Measurements from ENCODE around the gene B3GALT4. TPM values are rescaled to one million over a fixed set of nuclear protein-coding genes. Genes with fewer than 3 reads are reported as not detected.

The B3GALT4 gene
- total and polyA plus RNA-seq, 2 of the 13 experiments (the other 11 are each of a cell fraction or from before 2014, with no cell fraction given) = 0.04 to 0.27 TPM

DNA sequence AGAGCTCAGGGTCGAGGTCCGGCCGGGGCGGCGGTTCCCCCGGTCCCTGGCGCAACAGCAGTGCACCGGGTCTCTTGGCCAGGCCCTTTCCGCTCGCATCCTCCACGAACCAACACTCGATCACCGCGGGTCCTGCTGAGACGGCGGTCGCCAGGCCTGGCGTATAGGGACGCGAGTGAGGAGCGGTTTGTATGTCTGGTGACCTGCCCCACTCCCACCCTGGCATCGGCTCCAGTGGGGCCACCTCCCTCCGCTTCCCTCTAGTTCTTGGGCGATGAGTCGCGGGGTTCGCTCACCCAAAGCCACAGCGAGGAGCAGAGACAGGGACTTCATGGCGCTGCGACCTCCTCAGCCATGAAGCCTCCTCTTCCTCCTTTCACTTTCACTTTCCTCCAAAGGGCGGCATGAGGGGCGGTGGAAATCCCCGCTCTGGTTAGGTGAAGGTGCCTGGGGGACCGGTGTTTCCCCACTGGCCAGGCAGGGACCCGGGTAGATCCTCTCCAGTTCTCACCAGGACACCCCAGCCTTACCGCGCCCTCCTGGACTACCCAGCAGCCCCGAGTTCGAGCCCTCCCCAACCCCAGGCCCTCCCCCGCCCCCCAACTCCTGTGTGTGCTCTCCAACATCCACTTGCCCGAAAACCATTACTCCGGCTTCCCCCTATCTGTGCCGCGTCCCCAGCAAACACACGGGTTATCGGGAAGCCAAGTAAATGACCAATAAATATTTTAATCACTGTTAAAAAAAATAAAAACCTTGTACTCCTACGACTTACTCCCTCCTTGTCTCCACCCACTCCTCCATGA, 37.0 kb downstream of the B3GALT4 start, which contains the start of gene TAPBP (continued):
- TF ChIP-seq, protein P1, sequence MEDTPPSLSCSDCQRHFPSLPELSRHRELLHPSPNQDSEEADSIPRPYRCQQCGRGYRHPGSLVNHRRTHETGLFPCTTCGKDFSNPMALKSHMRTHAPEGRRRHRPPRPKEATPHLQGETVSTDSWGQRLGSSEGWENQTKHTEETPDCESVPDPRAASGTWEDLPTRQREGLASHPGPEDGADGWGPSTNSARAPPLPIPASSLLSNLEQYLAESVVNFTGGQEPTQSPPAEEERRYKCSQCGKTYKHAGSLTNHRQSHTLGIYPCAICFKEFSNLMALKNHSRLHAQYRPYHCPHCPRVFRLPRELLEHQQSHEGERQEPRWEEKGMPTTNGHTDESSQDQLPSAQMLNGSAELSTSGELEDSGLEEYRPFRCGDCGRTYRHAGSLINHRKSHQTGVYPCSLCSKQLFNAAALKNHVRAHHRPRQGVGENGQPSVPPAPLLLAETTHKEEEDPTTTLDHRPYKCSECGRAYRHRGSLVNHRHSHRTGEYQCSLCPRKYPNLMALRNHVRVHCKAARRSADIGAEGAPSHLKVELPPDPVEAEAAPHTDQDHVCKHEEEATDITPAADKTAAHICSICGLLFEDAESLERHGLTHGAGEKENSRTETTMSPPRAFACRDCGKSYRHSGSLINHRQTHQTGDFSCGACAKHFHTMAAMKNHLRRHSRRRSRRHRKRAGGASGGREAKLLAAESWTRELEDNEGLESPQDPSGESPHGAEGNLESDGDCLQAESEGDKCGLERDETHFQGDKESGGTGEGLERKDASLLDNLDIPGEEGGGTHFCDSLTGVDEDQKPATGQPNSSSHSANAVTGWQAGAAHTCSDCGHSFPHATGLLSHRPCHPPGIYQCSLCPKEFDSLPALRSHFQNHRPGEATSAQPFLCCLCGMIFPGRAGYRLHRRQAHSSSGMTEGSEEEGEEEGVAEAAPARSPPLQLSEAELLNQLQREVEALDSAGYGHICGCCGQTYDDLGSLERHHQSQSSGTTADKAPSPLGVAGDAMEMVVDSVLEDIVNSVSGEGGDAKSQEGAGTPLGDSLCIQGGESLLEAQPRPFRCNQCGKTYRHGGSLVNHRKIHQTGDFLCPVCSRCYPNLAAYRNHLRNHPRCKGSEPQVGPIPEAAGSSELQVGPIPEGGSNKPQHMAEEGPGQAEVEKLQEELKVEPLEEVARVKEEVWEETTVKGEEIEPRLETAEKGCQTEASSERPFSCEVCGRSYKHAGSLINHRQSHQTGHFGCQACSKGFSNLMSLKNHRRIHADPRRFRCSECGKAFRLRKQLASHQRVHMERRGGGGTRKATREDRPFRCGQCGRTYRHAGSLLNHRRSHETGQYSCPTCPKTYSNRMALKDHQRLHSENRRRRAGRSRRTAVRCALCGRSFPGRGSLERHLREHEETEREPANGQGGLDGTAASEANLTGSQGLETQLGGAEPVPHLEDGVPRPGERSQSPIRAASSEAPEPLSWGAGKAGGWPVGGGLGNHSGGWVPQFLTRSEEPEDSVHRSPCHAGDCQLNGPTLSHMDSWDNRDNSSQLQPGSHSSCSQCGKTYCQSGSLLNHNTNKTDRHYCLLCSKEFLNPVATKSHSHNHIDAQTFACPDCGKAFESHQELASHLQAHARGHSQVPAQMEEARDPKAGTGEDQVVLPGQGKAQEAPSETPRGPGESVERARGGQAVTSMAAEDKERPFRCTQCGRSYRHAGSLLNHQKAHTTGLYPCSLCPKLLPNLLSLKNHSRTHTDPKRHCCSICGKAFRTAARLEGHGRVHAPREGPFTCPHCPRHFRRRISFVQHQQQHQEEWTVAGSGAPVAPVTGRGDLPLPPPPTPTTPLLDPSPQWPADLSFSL (CRISPR knock-in tag; IDR thresholded peaks at IDR 0.05) = no peak
- TF ChIP-seq NAIF1 (CRISPR knock-in tag; IDR thresholded peaks at IDR 0.05; ENCODE audit: borderline replicate concordance) (no peak), SALL2 (CRISPR knock-in tag; IDR thresholded peaks at IDR 0.05) (peak; percentile 36; the same call in 1 of the 2 replicates), NBN (conservative IDR thresholded peaks at IDR 0.05) (no peak), ZNF598 (CRISPR knock-in tag; IDR thresholded peaks at IDR 0.05; ENCODE audit: borderline replicate concordance) (no peak; the same call in 1 of the 2 replicates), ZNF282 (IDR thresholded peaks at IDR 0.05; ENCODE audit: partially characterized antibody) (no peak), RNF2 (conservative IDR thresholded peaks at IDR 0.05; ENCODE audit: low read depth) (no peak), ZNF253 (CRISPR knock-in tag; IDR thresholded peaks at IDR 0.05; ENCODE audit: borderline replicate concordance) (no peak; the same call in 1 of the 2 replicates), SKI (IDR thresholded peaks at IDR 0.05; ENCODE audit: partially characterized antibody) (no peak), PCBP1 (IDR thresholded peaks at IDR 0.05; ENCODE audit: borderline replicate concordance, low read depth, low read length) (no peak)
- TF ChIP-seq, protein P2, sequence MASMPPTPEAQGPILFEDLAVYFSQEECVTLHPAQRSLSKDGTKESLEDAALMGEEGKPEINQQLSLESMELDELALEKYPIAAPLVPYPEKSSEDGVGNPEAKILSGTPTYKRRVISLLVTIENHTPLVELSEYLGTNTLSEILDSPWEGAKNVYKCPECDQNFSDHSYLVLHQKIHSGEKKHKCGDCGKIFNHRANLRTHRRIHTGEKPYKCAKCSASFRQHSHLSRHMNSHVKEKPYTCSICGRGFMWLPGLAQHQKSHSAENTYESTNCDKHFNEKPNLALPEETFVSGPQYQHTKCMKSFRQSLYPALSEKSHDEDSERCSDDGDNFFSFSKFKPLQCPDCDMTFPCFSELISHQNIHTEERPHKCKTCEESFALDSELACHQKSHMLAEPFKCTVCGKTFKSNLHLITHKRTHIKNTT (CRISPR knock-in tag; IDR thresholded peaks at IDR 0.05) = no peak
- TF ChIP-seq, protein P3, sequence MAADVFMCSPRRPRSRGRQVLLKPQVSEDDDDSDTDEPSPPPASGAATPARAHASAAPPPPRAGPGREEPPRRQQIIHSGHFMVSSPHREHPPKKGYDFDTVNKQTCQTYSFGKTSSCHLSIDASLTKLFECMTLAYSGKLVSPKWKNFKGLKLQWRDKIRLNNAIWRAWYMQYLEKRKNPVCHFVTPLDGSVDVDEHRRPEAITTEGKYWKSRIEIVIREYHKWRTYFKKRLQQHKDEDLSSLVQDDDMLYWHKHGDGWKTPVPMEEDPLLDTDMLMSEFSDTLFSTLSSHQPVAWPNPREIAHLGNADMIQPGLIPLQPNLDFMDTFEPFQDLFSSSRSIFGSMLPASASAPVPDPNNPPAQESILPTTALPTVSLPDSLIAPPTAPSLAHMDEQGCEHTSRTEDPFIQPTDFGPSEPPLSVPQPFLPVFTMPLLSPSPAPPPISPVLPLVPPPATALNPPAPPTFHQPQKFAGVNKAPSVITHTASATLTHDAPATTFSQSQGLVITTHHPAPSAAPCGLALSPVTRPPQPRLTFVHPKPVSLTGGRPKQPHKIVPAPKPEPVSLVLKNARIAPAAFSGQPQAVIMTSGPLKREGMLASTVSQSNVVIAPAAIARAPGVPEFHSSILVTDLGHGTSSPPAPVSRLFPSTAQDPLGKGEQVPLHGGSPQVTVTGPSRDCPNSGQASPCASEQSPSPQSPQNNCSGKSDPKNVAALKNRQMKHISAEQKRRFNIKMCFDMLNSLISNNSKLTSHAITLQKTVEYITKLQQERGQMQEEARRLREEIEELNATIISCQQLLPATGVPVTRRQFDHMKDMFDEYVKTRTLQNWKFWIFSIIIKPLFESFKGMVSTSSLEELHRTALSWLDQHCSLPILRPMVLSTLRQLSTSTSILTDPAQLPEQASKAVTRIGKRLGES (CRISPR knock-in tag; IDR thresholded peaks at IDR 0.05; ENCODE audit: borderline replicate concordance) = no peak
- TF ChIP-seq, protein P4, sequence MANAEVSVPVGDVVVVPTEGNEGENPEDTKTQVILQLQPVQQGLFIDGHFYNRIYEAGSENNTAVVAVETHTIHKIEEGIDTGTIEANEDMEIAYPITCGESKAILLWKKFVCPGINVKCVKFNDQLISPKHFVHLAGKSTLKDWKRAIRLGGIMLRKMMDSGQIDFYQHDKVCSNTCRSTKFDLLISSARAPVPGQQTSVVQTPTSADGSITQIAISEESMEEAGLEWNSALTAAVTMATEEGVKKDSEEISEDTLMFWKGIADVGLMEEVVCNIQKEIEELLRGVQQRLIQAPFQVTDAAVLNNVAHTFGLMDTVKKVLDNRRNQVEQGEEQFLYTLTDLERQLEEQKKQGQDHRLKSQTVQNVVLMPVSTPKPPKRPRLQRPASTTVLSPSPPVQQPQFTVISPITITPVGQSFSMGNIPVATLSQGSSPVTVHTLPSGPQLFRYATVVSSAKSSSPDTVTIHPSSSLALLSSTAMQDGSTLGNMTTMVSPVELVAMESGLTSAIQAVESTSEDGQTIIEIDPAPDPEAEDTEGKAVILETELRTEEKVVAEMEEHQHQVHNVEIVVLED (CRISPR knock-in tag; IDR thresholded peaks at IDR 0.05; ENCODE audit: borderline replicate concordance) = no peak
- TF ChIP-seq, protein P5, sequence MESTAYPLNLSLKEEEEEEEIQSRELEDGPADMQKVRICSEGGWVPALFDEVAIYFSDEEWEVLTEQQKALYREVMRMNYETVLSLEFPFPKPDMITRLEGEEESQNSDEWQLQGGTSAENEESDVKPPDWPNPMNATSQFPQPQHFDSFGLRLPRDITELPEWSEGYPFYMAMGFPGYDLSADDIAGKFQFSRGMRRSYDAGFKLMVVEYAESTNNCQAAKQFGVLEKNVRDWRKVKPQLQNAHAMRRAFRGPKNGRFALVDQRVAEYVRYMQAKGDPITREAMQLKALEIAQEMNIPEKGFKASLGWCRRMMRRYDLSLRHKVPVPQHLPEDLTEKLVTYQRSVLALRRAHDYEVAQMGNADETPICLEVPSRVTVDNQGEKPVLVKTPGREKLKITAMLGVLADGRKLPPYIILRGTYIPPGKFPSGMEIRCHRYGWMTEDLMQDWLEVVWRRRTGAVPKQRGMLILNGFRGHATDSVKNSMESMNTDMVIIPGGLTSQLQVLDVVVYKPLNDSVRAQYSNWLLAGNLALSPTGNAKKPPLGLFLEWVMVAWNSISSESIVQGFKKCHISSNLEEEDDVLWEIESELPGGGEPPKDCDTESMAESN (CRISPR knock-in tag; conservative IDR thresholded peaks at IDR 0.05) = 0 out of 2 replicates have a peak, but pooled peaks have one; percentile 40
